ENCODE measurements around the gene UNC13C. TPM values are rescaled to one million over a fixed set of nuclear protein-coding genes. Genes with fewer than 3 reads are reported as not detected.
"Not testable (repeated sequence)": the region's sequence is repeated elsewhere in the genome, so short reads cannot be mapped to it uniquely, and the experiment has no call there.

UNC13C gene
- total RNA-seq (1 to 10 TPM in 3 of 5 donors, under 1 TPM in 1, not detected in 1; 0.58 to 6.4 (median 3.1) TPM), polyA plus RNA-seq (under 1 TPM in 1 of 3 donors, not detected in 2; 0.03 TPM)
- long read RNA-seq, donor 1, result 0 reads
- long read RNA-seq, donor 2, result 0 reads
- long read RNA-seq, donor 3, result 0 reads
- long read RNA-seq, donor 4, result 0 reads
- long read RNA-seq, donor 5, result 0 reads
- long read RNA-seq, donor 6, result 0 reads
- long read RNA-seq, donor 7, result 0 reads
- long read RNA-seq, donor 8, result 0 reads
- long read RNA-seq, donor 9, result 0 reads
- long read RNA-seq, donor 10, result 0 reads

DNA sequence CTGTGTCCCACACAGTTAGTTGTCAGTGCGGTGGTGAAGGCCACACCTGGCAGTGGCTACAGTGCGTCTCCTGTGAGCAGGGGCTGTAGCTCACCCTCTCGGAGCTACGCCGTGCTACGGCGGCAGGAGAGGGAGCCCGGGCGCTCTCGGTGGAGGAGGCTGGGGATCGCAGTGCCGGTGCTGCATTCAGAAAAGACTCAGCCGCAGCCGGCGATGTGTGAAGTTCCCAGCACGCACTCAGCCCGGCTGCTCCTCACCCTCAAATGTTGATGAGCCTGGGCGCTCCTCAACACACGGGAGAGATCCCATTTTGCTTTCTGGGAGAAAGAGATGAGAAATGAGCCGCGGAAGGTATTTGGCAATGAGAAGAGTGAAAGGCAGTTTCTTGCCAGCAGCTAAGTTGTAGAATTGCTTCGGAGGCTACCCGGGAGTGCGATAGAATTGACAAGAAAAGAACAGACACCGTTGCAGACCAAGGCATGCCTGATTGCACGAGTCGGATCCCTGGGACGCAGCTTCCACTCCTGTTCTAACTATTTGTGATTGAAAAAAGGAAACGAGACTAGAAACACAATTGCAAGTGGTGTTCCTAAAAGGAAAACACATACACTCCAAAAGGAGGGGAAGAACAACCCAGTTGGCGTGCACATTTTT lies at the start of gene UNC13C:
Gene UNC13C, plus strand, starts transcription at position 189 of the 654 bp plus-strand sequence. CDS start 34,463 bp downstream, outside the sequence.
- no peaks in the 10 kb centered on the region for H3K36me3 ChIP-seq
- TF ChIP-seq, protein P1, sequence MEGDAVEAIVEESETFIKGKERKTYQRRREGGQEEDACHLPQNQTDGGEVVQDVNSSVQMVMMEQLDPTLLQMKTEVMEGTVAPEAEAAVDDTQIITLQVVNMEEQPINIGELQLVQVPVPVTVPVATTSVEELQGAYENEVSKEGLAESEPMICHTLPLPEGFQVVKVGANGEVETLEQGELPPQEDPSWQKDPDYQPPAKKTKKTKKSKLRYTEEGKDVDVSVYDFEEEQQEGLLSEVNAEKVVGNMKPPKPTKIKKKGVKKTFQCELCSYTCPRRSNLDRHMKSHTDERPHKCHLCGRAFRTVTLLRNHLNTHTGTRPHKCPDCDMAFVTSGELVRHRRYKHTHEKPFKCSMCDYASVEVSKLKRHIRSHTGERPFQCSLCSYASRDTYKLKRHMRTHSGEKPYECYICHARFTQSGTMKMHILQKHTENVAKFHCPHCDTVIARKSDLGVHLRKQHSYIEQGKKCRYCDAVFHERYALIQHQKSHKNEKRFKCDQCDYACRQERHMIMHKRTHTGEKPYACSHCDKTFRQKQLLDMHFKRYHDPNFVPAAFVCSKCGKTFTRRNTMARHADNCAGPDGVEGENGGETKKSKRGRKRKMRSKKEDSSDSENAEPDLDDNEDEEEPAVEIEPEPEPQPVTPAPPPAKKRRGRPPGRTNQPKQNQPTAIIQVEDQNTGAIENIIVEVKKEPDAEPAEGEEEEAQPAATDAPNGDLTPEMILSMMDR (IDR thresholded peaks at IDR 0.05), result no peak
- TF ChIP-seq EP300 (IDR thresholded peaks at IDR 0.05) (no peak), POLR2AphosphoS5 (IDR thresholded peaks at IDR 0.05) (no peak), POLR2A (IDR thresholded peaks at IDR 0.05) (no peak)
- WGBS, 5 donors, result 1 to 4% (median 2%) methylated on average over 18 to 30 of the region's 30 CpGs
- peaks cover 0 to 16% (median 9%) of the 10 kb centered on the region in 4 donors for H3K4me1 ChIP-seq
- H3K27ac ChIP-seq, result peak within 1 kb of the TSS in 2 of 5 donors; percentile 45 to 47
- no peaks in the 10 kb centered on the region for H3K9me3 ChIP-seq
- DNase-seq, result peak; percentile 28 to 70
- intact Hi-C loops (cut with DNase I; ENCODE audit: low total_unique reads), result no loop called here
- H3K27me3 ChIP-seq, result peaks cover 0 to 23% (median 10%) of the 10 kb centered on the region in 3 donors
- H3K4me3 ChIP-seq, result peak within 1 kb of the TSS; percentile 29 to 42 (median 40)

DNA sequence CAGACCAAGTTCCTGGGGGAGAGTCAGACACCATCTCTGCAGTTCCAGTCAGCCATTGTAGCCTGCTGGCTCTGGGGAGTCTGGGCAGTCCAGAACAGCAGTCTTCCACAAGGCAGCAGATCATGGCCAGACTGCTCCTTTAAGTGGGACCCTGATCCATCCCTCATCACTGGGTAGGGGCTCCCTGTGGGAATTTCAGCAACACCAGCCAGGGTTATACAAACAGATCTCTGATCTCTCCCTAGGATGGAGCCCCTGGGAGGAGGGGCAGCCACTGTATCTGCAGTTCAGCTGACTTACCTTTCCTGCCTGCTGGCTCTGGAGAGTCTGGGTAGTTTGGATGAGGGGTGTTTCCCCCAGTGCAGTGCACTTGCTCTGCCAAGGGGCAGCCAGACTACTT lies 42.1 kb upstream of the UNC13C start:
- DNase-seq, result no peak
- H3K27ac ChIP-seq, result no peak overlapping the region
- H3K9me3 ChIP-seq, result peaks cover 0 to 34% (median 27%) of the 10 kb centered on the region in 4 donors
- H3K4me3 ChIP-seq, result no peak overlapping the region
- H3K27me3 ChIP-seq, result no peaks in the 10 kb centered on the region
- TF ChIP-seq EP300 (IDR thresholded peaks at IDR 0.05), result no peak
- TF ChIP-seq, protein P1 (IDR thresholded peaks at IDR 0.05), result no peak
- no peaks in the 10 kb centered on the region for H3K36me3 ChIP-seq
- intact Hi-C loops (cut with DNase I; ENCODE audit: low total_unique reads), result no loop called here
- H3K4me1 ChIP-seq, result peaks cover 0 to 17% (median 10%) of the 10 kb centered on the region in 4 donors

DNA sequence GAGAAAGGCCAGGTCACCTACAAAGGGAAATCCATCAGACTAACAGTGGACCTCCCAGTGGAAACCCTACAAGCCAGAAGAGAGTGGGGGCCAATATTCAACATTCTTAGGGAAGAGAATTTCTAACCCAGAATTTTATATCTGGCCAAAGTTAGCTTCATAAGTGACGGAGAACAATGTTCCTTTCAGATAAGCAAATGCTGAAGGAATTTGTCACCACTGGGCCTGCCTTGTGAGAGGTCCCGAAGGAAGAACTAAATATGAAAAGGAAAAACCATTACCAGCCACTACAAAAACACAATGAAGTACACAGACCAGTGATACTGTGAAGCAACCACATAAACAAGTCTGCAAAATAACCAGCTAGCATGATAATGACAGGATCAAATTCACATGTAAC lies 40.6 kb upstream of the UNC13C start:
- H3K27ac ChIP-seq; intact Hi-C loops (cut with DNase I; ENCODE audit: low total_unique reads); H3K4me3 ChIP-seq; DNase-seq; H3K27me3 ChIP-seq; H3K36me3 ChIP-seq: not testable (repeated sequence)
- Histone ChIP-seq H3K4me1 (peaks cover 0 to 17% (median 10%) of the 10 kb centered on the region in 4 donors), H3K9me3 (peaks cover 0 to 34% (median 27%) of the 10 kb centered on the region in 4 donors)
- 84 to 90% (median 90%) methylated on average over 2 of the region's 2 CpGs for WGBS, 5 donors

DNA sequence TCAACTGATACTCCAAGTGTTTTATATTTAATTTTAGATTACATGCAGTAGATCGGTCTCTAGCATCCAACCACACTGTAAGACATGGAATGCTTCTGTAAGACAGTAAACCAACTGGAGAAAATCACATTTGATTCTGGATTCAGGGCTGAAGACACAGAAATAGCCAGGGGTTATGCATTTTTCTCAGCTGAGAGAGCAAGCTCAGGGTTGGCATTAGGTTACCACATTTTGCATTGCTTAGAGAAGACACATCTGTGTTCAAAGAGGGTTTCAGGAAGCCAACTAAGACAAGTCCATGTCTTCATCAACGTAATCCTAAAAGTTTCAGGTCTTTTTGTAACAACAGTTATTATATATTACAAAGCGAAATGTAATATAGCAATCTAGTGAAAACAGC lies 27.7 kb upstream of the UNC13C start:
- no peak for DNase-seq
- Histone ChIP-seq H3K4me3 (no peak overlapping the region), H3K27ac (no peak overlapping the region), H3K9me3 (peaks cover 0 to 8% (median 3%) of the 10 kb centered on the region in 4 donors), H3K36me3 (no peaks in the 10 kb centered on the region), H3K4me1 (no peaks in the 10 kb centered on the region), H3K27me3 (no peaks in the 10 kb centered on the region)
- intact Hi-C loops (cut with DNase I; ENCODE audit: low total_unique reads), result no loop called here
- TF ChIP-seq, protein P1 (IDR thresholded peaks at IDR 0.05), result no peak
- TF ChIP-seq POLR2A (IDR thresholded peaks at IDR 0.05) (no peak), EP300 (IDR thresholded peaks at IDR 0.05) (no peak), POLR2AphosphoS5 (IDR thresholded peaks at IDR 0.05) (no peak)
- WGBS, 5 donors, result 85 to 90% (median 87%) methylated on average over 3 of the region's 3 CpGs

DNA sequence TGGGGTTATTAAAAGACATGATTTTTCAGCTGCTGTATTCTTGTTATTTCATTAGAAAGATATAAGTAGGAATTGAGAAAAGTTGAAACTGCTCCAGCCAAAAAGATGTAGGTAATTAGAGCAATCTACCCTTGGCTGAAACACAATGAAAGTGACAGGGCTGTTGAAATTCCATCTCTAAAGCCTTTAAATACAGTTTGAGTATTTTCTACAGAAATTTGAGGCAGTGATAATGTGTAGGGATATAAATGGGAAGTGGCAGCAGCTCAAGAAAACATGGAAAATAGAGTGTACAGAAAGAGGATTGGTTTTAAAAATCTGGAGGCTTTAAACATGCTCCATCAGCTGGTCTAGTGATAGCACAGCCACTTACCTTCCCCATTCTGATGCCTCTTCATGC lies 22.8 kb upstream of the UNC13C start:
- H3K36me3 ChIP-seq, result no peaks in the 10 kb centered on the region
- intact Hi-C loops (cut with DNase I; ENCODE audit: low total_unique reads), result no loop called here

More for the DNA sequence above, 22.8 kb upstream of the UNC13C start:
- H3K27me3 ChIP-seq, result no peaks in the 10 kb centered on the region
- no peak for DNase-seq
- no peak overlapping the region for H3K27ac ChIP-seq
- no peak overlapping the region for H3K4me3 ChIP-seq
- H3K9me3 ChIP-seq, result no peaks in the 10 kb centered on the region
- TF ChIP-seq POLR2AphosphoS5 (IDR thresholded peaks at IDR 0.05) (no peak), POLR2A (IDR thresholded peaks at IDR 0.05) (no peak), EP300 (IDR thresholded peaks at IDR 0.05) (no peak)
- TF ChIP-seq, protein P1 (IDR thresholded peaks at IDR 0.05), result no peak
- no peaks in the 10 kb centered on the region for H3K4me1 ChIP-seq
